ENCODE measurements around the gene TTC23L.
"Not testable (repeated sequence)": the region's sequence is repeated elsewhere in the genome, so short reads cannot be mapped to it uniquely, and the experiment has no call there.

The TTC23L gene

GRCh38 chr5:34923256-34923655, 84.3 kb downstream of the TTC23L start:
- DNase-seq (ENCODE audit: low read depth, low spot score) = not testable (repeated sequence)

GRCh38 chr5:34923694-34924461, 84.9 kb downstream of the TTC23L start:
- no peak for DNase-seq (ENCODE audit: low read depth, low spot score)

- DNase-seq (ENCODE audit: low read depth, low spot score) = no peak
Measured at GRCh38 chr5:34924462-34924765, 85.5 kb downstream of the TTC23L start.

GRCh38 chr5:34926318-34926888, 87.4 kb downstream of the TTC23L start:
- no peak for DNase-seq (ENCODE audit: low read depth, low spot score)

GRCh38 chr5:34927785-34928184, 88.8 kb downstream of the TTC23L start:
- DNase-seq (ENCODE audit: low read depth, low spot score) = no peak

- no peak for DNase-seq (ENCODE audit: low read depth, low spot score)
Measured at GRCh38 chr5:34928267-34928666, 89.3 kb downstream of the TTC23L start.

- peak; percentile 96 for DNase-seq (ENCODE audit: low read depth, low spot score)
Measured at GRCh38 chr5:34929134-34929719, 90.3 kb downstream of the TTC23L start, which contains the start of gene DNAJC21. TSS of gene DNAJC21 (plus strand) at chr5:34929559. CDS start at chr5:34929820, 261 bp downstream.

GRCh38 chr5:34929720-34930461, 90.9 kb downstream of the TTC23L start:
- peak; percentile 56 for DNase-seq (ENCODE audit: low read depth, low spot score)

- no peak for DNase-seq (ENCODE audit: low read depth, low spot score)
Measured at GRCh38 chr5:34930462-34930844, 91.5 kb downstream of the TTC23L start.

- no peak for DNase-seq (ENCODE audit: low read depth, low spot score)
Measured at GRCh38 chr5:34930870-34931269, 91.9 kb downstream of the TTC23L start.

GRCh38 chr5:34932947-34933346, 94.0 kb downstream of the TTC23L start:
- DNase-seq (ENCODE audit: low read depth, low spot score) = no peak

GRCh38 chr5:34941936-34942335, 103.0 kb downstream of the TTC23L start:
- no peak for DNase-seq (ENCODE audit: low read depth, low spot score)

- no peak for DNase-seq (ENCODE audit: low read depth, low spot score)
Measured at GRCh38 chr5:34944044-34944443, 105.1 kb downstream of the TTC23L start.

- no peak for DNase-seq (ENCODE audit: low read depth, low spot score)
Measured at GRCh38 chr5:34944460-34945047, 105.6 kb downstream of the TTC23L start.

Data from activated naive CD8-positive, alpha-beta T cell treated with anti-CD3 and anti-CD28 coated beads, Interleukin-2, amount 50 U/mL, for 16 hours (primary cell).